ENCODE data around the gene NEK9. TPM values are rescaled to one million over a fixed set of nuclear protein-coding genes. Genes with fewer than 3 reads are reported as not detected.

The NEK9 gene
- total and polyA plus RNA-seq, 2 experiments from 2014 or later: 16.3 to 31.1 TPM

DNA sequence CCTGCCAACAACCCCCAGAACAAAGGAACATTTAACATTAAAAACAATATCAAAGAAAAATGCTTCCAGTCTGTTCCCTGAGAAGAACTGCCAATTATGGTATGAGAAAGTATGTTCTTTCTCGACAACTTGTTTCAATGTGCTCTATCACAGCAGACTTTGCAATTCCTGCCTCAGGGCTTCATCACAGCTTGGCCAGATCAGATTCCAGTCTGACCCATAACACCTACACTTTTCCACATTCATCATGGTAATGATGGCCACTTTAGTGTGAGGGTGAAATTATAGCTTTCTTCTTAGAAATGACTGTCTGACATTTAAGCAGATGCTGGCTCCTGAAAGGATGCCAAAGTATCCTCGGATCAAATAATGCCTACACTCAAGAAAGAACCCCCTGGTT, 17.0 kb downstream of the NEK9 start:
- Histone ChIP-seq H3K4me2 (no peak overlapping the region), H3K27ac (ENCODE audit: low read depth) (no peak overlapping the region), H3K79me2 (replicated peaks; ENCODE audit: insufficient read depth) (no peaks in the 10 kb centered on the region), H3F3A (replicated peaks; ENCODE audit: low read depth) (no peaks in the 10 kb centered on the region), H4K20me1 (replicated peaks; ENCODE audit: insufficient read depth) (no peaks in the 10 kb centered on the region), H2AFZ (no peak overlapping the region), H3K27me3 (ENCODE audit: insufficient read depth) (no peaks in the 10 kb centered on the region), H3K4me3 (no peak overlapping the region), H3K9me2 (ENCODE audit: insufficient read depth) (no peaks in the 10 kb centered on the region), H3K4me1 (ENCODE audit: insufficient read depth) (no peaks in the 10 kb centered on the region), H3K36me3 (ENCODE audit: insufficient read depth) (peaks cover 24% of the 10 kb centered on the region)
- Mint-ChIP-seq H3K9me3 (no peaks in the 10 kb centered on the region), H3K4me1 (no peaks in the 10 kb centered on the region), H3K36me3 (ENCODE audit: low read depth) (peaks cover 72% of the 10 kb centered on the region), H3K27ac (no peak overlapping the region), H3K4me3 (no peak overlapping the region), H3K27me3 (ENCODE audit: insufficient read depth, low read depth, poor library complexity) (no peaks in the 10 kb centered on the region)
- ATAC-seq: no peak
- no peak for TF ChIP-seq NANOG (IDR thresholded peaks at IDR 0.05; ENCODE audit: borderline replicate concordance)
- no peak for TF ChIP-seq CREB1 (CRISPR knock-in tag; IDR thresholded peaks at IDR 0.05; ENCODE audit: low read depth)
- TF ChIP-seq STAT1 (IDR thresholded peaks at IDR 0.05; ENCODE audit: unreplicated experiment): no peak
- TF ChIP-seq, protein P1, sequence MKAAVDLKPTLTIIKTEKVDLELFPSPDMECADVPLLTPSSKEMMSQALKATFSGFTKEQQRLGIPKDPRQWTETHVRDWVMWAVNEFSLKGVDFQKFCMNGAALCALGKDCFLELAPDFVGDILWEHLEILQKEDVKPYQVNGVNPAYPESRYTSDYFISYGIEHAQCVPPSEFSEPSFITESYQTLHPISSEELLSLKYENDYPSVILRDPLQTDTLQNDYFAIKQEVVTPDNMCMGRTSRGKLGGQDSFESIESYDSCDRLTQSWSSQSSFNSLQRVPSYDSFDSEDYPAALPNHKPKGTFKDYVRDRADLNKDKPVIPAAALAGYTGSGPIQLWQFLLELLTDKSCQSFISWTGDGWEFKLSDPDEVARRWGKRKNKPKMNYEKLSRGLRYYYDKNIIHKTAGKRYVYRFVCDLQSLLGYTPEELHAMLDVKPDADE (IDR thresholded peaks at IDR 0.05): no peak
- TF ChIP-seq, protein P2, sequence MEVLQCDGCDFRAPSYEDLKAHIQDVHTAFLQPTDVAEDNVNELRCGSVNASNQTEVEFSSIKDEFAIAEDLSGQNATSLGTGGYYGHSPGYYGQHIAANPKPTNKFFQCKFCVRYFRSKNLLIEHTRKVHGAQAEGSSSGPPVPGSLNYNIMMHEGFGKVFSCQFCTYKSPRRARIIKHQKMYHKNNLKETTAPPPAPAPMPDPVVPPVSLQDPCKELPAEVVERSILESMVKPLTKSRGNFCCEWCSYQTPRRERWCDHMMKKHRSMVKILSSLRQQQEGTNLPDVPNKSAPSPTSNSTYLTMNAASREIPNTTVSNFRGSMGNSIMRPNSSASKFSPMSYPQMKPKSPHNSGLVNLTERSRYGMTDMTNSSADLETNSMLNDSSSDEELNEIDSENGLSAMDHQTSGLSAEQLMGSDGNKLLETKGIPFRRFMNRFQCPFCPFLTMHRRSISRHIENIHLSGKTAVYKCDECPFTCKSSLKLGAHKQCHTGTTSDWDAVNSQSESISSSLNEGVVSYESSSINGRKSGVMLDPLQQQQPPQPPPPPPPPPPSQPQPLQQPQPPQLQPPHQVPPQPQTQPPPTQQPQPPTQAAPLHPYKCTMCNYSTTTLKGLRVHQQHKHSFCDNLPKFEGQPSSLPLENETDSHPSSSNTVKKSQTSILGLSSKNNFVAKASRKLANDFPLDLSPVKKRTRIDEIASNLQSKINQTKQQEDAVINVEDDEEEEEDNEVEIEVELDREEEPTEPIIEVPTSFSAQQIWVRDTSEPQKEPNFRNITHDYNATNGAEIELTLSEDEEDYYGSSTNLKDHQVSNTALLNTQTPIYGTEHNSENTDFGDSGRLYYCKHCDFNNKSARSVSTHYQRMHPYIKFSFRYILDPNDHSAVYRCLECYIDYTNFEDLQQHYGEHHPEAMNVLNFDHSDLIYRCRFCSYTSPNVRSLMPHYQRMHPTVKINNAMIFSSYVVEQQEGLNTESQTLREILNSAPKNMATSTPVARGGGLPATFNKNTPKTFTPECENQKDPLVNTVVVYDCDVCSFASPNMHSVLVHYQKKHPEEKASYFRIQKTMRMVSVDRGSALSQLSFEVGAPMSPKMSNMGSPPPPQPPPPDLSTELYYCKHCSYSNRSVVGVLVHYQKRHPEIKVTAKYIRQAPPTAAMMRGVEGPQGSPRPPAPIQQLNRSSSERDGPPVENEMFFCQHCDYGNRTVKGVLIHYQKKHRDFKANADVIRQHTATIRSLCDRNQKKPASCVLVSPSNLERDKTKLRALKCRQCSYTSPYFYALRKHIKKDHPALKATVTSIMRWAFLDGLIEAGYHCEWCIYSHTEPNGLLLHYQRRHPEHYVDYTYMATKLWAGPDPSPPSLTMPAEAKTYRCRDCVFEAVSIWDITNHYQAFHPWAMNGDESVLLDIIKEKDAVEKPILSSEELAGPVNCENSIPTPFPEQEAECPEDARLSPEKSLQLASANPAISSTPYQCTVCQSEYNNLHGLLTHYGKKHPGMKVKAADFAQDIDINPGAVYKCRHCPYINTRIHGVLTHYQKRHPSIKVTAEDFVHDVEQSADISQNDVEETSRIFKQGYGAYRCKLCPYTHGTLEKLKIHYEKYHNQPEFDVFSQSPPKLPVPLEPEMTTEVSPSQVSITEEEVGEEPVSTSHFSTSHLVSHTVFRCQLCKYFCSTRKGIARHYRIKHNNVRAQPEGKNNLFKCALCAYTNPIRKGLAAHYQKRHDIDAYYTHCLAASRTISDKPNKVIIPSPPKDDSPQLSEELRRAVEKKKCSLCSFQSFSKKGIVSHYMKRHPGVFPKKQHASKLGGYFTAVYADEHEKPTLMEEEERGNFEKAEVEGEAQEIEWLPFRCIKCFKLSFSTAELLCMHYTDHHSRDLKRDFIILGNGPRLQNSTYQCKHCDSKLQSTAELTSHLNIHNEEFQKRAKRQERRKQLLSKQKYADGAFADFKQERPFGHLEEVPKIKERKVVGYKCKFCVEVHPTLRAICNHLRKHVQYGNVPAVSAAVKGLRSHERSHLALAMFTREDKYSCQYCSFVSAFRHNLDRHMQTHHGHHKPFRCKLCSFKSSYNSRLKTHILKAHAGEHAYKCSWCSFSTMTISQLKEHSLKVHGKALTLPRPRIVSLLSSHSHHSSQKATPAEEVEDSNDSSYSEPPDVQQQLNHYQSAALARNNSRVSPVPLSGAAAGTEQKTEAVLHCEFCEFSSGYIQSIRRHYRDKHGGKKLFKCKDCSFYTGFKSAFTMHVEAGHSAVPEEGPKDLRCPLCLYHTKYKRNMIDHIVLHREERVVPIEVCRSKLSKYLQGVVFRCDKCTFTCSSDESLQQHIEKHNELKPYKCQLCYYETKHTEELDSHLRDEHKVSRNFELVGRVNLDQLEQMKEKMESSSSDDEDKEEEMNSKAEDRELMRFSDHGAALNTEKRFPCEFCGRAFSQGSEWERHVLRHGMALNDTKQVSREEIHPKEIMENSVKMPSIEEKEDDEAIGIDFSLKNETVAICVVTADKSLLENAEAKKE (CRISPR knock-in tag; IDR thresholded peaks at IDR 0.05): no peak
- TF ChIP-seq ZNF331 (CRISPR knock-in tag; IDR thresholded peaks at IDR 0.05; ENCODE audit: low read depth): no peak
- TF ChIP-seq EZH2phosphoT487 (IDR thresholded peaks at IDR 0.05; ENCODE audit: unreplicated experiment): no peak
- TF ChIP-seq, protein P3, sequence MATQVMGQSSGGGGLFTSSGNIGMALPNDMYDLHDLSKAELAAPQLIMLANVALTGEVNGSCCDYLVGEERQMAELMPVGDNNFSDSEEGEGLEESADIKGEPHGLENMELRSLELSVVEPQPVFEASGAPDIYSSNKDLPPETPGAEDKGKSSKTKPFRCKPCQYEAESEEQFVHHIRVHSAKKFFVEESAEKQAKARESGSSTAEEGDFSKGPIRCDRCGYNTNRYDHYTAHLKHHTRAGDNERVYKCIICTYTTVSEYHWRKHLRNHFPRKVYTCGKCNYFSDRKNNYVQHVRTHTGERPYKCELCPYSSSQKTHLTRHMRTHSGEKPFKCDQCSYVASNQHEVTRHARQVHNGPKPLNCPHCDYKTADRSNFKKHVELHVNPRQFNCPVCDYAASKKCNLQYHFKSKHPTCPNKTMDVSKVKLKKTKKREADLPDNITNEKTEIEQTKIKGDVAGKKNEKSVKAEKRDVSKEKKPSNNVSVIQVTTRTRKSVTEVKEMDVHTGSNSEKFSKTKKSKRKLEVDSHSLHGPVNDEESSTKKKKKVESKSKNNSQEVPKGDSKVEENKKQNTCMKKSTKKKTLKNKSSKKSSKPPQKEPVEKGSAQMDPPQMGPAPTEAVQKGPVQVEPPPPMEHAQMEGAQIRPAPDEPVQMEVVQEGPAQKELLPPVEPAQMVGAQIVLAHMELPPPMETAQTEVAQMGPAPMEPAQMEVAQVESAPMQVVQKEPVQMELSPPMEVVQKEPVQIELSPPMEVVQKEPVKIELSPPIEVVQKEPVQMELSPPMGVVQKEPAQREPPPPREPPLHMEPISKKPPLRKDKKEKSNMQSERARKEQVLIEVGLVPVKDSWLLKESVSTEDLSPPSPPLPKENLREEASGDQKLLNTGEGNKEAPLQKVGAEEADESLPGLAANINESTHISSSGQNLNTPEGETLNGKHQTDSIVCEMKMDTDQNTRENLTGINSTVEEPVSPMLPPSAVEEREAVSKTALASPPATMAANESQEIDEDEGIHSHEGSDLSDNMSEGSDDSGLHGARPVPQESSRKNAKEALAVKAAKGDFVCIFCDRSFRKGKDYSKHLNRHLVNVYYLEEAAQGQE (IDR thresholded peaks at IDR 0.05; ENCODE audit: unreplicated experiment): no peak
- TF ChIP-seq, protein P4, sequence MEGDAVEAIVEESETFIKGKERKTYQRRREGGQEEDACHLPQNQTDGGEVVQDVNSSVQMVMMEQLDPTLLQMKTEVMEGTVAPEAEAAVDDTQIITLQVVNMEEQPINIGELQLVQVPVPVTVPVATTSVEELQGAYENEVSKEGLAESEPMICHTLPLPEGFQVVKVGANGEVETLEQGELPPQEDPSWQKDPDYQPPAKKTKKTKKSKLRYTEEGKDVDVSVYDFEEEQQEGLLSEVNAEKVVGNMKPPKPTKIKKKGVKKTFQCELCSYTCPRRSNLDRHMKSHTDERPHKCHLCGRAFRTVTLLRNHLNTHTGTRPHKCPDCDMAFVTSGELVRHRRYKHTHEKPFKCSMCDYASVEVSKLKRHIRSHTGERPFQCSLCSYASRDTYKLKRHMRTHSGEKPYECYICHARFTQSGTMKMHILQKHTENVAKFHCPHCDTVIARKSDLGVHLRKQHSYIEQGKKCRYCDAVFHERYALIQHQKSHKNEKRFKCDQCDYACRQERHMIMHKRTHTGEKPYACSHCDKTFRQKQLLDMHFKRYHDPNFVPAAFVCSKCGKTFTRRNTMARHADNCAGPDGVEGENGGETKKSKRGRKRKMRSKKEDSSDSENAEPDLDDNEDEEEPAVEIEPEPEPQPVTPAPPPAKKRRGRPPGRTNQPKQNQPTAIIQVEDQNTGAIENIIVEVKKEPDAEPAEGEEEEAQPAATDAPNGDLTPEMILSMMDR (conservative IDR thresholded peaks at IDR 0.05; ENCODE audit: low read depth in 2 of 2): no peak
- no peak for TF ChIP-seq JUNB (IDR thresholded peaks at IDR 0.05; ENCODE audit: unreplicated experiment)
- no peak for TF ChIP-seq POLR2AphosphoS5 (IDR thresholded peaks at IDR 0.05; ENCODE audit: low read depth)
- TF ChIP-seq ZNF114 (CRISPR knock-in tag; IDR thresholded peaks at IDR 0.05): no peak
- no peak for TF ChIP-seq EZH2 (IDR thresholded peaks at IDR 0.05; ENCODE audit: low read depth, unreplicated experiment)
- no peak for DNase-seq (ENCODE audit: low spot score)
